HuH-7.5 (cell line): Measurements from ENCODE around the gene RBM46.

Experiments used
- DNase-seq: peaks from one replicate; pipeline ENCODE4 v3.0.0; 2011; ENCODE audit warnings: low spot score

Gene RBM46, protein sequence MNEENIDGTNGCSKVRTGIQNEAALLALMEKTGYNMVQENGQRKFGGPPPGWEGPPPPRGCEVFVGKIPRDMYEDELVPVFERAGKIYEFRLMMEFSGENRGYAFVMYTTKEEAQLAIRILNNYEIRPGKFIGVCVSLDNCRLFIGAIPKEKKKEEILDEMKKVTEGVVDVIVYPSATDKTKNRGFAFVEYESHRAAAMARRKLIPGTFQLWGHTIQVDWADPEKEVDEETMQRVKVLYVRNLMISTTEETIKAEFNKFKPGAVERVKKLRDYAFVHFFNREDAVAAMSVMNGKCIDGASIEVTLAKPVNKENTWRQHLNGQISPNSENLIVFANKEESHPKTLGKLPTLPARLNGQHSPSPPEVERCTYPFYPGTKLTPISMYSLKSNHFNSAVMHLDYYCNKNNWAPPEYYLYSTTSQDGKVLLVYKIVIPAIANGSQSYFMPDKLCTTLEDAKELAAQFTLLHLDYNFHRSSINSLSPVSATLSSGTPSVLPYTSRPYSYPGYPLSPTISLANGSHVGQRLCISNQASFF

DNA sequence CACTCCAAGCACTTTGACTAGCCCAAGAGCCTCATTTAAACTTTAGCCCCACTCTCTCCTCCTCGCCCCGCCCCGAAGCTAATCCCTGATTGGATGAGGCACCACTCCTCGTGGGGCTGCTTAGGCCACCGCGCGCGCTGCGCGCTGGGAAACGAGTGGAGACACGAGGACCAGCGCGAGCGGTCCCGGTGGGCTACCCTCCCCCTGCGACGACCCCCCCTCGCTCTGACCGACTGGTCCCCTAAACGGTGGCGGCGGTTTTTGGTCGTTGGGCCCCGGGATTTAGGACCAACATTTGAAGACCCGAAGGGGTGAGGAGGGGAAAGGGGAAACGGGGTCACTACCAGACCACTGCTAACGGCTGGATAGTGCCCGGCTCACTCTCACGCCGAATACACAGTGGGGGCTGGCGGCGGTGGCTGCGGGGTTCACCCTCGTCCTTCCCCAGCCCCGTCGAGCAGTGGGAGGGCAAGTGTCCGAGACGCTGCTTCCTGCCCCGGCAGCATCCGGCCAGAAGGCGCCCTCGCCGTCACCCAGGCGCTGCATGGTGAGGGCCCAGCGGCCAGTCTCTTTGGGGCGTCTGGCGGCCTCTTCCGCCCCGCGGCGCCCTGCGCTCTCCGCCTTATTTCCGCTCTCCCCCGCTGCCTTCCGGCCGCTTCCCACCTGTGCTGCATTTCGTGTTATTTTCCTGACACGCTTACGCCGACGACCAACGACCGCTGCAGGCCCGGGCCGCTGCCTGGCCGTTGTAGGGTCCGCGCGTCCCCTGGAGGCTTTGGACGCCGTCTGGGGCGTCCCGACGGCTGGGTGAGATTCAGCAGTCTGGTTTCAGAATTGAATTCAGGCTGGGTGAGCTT is at the start of gene RBM46:
TSS of gene RBM46 (plus strand) at position 147 of the 857 bp plus-strand sequence. CDS start 15,481 bp downstream, outside the sequence.
- no peak for DNase-seq

DNA sequence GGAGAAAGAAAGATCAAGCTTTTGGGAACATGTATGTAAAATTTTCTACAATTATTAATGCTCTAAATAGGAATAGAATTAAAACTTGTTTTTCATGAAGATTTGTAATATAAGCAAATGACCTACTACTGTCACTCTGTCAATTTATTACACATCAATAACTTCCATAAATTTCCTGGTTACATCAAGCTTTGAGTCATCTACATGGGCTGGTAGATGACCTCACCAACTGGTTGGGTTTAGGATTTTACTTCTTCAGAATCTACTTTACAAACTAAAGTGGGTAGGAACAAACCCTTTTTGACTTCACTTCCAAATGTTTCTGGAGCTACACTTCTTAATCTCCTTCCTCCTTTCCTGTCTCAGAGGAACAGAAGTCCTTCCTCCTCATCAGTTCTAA is 49.3 kb upstream of the RBM46 start:
- no peak for DNase-seq

DNA sequence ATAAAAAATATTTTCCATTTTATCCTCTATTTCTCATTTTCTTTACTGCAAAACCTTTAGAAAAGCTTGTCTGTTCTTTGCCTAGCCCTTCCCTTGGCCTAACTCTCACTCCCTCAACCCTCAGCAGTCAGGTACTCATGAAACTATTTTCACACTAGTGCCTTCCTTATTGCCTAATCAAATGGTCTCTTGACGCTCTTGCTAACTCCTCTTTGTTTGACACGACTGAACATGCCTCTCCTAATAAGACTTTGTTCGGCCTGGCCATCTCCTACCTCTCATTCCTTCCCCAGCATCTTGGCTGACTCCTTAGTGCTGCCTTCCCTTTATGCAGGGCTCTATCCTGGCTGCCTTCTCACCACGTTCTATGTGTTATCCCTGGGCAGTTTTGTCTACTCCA is 48.4 kb upstream of the RBM46 start:
- no peak for DNase-seq

DNA sequence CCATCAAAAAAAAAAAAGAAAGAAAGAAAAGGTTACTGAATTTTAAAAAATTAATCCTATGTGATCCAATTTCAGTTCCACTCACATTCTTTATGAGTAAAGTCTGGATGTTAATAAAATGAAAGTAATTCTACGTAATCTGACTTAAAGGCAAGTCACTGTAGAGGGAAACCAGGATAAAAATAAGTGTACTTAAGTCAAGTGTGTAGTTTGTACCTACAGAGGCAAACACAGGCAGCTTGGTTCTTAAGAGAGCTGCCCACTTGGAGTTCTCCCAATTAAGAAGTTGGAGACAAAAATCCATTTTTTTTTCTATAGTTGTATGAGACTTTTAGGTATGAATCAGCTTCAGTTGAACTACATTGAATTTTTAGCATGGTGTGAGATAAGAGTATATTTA is 44.3 kb upstream of the RBM46 start:
- DNase-seq, result no peak

DNA sequence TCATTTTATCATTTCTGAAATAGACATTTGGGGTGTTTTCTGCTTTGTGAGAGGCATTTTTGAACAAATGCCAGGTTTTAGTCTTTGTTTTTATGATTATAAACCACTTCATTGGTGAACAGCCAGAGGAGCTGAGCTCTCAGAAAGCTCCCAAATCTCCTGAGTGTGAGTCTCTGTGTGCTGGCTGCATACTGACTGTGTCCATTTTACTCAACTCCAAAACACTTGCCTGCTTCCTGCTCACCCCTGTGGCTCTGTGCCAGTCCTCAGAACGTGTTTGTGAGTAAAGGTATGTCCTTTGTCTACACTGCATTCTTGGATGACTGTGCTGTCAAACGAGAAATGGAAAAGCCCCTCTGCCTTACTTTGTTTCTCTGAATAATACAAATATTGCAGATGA is 42.6 kb upstream of the RBM46 start:
- no peak for DNase-seq

DNA sequence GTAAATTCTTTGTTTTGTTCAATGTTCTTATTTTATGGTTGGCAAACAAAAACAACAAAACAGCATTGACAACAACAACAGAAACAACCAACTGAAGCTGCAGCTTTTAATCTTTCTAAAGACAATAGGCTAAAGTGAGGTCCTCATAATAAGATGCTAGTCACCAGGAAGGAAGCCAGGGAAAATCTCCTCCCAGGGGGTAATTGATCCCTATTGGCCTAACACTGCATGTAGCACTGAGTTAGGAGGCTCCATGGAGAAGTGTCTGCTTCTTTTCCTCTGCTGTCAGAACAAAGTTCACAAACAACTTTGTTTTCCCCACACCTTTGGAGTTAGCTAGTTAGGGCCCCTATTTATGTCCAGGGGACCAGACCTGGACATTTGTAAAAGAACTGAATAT is 42.0 kb upstream of the RBM46 start:
- DNase-seq, result no peak

DNA sequence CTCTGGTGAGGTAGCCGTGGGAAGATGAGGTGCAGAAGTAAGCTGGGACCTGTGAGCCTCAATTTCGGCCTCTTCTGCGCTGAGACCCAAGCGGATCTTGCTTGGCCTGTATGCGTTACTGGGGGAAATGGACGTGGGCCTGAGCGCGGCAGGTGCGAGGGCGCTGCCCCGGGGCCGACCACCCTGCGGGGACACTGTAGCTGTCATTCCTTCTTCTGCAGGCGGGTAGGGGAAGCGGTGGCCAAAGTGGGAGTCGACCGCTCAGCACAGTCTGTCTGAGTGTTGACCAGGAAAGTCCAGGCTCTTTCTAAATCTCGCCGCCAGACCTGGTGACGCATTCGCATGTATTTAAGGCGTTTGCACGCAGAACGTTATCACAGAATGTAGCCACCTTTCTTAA is 40.6 kb upstream of the RBM46 start:
- no peak for DNase-seq

DNA sequence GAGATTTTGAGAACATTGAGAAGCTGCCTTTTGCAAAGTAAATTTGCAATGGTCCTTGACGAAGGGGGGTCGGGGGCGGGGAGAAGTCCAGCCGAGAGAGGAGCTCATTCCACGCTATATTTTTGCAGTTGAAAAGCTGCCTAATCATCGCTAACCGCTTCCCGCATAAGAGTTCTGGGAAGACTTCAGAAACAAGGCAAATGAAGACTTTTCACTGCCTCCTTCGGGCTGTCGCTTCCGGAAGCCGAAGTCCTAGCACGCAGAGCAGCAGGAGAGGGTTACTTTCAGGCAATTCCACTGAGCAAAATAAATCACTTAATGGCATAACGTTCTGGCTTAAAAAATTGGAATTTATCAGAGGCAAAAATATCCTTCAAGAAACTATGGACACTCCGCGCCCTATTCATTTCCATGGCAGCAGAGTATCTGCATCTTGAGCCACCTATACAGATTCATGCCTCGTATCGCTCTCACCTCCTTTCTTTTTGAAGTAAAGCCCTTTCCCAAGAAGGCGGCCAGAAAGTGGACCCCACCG is 39.9 kb upstream of the RBM46 start:
- DNase-seq, result no peak

DNA sequence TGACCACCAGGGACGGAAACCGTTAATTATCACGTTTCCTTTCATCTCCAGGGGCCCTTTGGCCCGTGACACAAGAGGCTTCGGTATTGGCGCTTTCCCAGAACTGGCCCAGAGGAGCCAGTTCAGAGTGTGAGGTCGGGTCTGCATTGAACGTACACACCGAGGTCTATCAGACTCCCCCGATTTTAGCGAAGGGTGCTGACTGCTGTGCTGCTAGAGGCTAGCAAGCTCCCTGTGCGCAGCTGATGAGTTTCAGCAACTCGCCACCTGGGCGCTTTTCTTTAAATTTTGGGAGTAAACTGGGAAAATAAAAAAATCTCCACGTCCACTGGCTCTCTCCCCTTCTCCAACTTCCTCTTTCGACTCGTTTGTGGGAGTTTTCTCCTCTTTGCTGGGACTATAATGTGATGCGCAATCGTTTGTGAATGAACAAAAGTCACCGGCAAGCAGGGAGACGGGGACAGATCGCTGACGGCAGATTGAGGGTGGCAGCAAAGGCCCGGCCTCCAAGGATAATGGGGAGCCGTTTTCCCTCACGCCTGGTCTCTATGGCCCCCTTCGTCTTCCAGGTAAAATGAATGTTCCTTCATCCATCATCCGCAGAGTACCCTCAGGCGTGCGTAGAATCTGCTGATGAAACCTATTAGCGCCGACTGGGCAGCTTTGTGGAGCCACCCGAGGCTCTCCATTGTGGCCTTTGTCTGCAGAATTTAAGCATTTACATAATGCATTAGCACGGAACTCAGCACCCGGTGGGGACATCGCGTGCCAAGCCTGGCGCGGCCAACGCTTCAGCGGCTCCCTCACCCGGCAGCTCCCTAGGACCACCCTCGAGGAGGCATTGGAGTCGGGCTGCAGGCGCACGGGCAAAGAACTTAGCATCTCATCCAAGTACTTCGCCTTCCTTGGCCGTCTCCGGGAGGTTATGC is 38.9 kb upstream of the RBM46 start:
- no peak for DNase-seq

DNA sequence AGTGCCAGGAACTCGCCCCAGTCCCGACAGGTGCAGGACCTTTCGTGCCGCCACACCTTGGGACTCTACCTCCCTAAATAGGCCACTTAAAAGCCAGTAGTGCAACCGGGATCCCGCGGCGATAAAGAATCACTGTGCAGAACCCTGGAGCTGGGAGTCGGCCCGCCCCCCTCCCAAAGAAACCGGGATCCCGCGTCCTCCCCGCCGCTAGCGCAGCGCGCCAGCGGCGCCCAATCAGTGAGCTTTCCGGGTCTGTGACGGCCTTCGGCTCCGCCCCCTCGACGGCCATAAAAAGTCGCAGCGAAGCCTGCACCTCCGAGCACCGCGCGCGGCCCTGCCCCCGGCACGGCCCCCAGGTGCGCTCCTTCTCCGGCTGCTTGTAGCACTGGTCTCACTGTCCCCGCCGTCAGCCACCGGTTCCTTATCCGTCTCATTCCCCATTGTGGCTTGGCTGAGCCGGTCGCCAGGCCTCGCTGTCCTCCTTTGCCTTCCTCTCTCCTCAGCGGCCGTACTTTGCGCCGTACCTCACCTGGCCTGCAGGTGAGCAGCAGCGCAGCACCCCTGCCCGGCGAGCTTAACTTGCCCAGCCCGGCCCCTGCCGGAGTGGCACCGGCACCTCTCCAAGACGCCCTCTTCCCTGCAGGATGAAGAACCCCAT is 37.3 kb upstream of the RBM46 start, which contains the start of gene LRAT:
TSS of gene LRAT (plus strand) at position 318 of the 658 bp plus-strand sequence. CDS start at position 645, 327 bp downstream.
- DNase-seq, result no peak

DNA sequence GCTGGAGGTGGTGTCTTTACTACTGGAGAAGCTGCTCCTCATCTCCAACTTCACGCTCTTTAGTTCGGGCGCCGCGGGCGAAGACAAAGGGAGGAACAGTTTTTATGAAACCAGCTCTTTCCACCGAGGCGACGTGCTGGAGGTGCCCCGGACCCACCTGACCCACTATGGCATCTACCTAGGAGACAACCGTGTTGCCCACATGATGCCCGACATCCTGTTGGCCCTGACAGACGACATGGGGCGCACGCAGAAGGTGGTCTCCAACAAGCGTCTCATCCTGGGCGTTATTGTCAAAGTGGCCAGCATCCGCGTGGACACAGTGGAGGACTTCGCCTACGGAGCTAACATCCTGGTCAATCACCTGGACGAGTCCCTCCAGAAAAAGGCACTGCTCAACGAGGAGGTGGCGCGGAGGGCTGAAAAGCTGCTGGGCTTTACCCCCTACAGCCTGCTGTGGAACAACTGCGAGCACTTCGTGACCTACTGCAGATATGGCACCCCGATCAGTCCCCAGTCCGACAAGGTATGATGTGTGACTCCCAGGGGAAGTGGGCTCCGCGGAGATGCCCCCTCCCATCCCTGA is 36.6 kb upstream of the RBM46 start:
- DNase-seq, result no peak

DNA sequence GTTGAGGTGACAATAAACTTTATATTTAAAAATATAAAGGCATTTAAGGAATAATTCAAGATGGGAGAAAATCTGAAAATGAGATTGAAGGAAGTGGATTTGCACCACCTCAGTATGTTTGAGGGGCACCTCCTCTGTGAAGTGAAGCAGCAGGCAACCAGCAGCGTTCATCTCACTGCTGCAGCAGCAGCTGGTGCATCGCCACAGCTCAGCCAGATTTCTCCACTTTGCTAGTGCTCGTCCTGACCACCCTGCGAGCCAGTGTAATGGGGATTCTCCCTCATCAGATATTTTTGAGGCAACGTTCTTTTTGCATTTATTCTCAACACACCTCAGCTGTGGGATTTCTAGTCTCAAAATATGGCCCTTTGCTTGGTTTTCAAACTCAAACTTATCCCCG is 23.4 kb upstream of the RBM46 start:
- DNase-seq, result no peak

DNA sequence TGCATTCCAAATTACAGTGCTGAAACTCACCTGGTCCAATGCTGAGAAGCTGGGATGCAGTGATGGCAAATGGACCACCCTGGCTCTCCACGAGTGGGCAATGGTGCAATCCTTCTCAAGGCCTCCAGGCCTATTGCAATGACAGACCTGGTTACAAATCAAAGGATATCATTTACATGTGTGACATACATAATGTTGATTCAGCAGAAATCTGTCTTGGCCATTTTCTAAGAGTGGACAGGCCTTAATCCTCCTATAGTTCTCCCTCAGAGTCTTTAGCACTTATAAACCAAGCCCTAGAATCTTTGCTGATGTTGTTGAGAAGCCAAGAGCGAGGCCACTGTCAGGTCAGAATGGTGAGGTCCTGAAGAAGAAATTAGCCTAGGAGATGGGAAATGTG is 20.2 kb upstream of the RBM46 start:
- no peak for DNase-seq

DNA sequence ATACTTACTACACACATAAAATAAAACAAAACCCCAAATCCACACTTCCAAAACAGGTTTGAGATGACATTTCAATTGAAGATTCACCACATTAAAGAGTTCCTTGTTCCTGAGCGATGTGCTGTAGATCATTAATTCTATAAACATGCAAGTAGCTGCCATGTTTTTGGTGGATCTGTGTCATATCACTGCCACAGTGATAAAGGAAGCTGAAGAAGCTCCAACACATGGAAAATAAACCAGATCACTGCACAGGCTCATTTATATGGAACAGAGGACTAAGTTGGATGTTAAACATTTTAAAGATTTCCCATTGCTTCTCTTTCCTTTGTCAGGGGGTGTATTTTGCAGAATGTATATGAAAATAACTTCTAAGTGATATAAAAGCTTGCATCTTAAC is 2.8 kb upstream of the RBM46 start:
- no peak for DNase-seq

DNA sequence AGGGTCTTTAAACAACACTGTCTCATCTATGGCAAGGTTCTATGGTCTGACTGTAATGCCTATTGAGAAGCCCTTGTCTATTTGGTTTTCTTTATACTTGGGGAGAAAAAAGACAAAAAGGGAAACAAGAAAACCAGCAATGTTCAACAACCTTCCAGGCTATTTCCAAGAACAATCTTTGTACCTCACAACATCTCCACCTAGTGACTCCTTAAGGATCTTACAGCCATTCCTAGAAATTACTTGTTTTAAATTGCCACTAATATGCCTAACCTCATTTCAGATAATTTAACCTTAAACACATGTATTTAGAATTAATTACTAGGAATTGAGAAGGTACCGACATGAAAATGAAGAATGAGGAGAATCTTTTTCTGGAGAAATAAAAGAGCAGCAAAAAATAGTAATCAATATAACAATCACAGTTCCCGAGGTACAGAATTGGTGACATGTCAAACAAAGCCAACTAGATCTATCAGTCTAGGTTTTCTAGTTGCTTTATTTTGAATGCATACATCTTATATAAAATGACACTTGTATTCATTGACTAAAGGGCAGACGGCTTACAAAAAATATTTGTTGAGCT is 1.6 kb upstream of the RBM46 start:
- no peak for DNase-seq

DNA sequence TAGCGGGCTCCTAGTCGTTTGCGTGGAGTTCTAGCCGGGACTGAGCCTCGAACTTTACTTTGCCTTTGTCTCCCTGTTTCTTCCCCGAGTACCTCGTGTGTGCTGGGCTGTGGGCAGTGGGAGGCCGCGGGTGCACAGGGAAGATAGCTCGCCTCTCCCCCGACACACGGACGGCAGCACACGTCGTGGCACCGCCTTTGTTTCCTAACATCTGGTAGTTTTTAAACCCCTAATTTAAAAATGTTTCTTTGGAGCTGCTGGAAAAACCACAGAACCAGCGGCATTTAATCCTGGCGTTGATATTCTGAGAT is 866 bp downstream of the RBM46 start:
- no peak for DNase-seq

DNA sequence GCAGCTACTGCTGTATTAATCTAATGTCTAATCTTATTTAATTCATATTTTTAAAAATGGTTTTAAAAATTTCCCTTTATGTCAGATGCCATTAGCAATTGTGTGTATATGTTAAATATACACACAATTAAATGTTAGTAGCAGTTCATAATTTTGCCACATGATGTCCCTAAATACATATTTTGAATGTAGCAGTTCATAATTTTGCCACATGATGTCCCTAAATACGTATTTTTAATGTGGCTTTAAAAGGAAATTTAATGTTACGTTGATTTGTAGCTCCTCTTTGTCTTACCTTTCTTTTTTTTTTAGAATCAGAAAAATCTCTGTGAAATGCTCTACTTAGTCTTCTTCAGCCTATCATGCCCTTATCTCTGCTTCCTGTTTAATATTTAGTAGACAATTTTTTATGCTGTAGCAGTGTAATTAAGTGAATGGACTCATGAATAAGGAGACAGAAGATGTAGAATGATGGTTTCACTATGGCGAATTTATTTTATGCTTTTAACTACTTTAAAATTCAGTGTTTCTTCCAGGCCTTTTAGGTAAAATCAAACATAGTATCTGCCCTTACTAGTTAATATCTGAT is 26.1 kb downstream of the RBM46 start:
- DNase-seq, result no peak

DNA sequence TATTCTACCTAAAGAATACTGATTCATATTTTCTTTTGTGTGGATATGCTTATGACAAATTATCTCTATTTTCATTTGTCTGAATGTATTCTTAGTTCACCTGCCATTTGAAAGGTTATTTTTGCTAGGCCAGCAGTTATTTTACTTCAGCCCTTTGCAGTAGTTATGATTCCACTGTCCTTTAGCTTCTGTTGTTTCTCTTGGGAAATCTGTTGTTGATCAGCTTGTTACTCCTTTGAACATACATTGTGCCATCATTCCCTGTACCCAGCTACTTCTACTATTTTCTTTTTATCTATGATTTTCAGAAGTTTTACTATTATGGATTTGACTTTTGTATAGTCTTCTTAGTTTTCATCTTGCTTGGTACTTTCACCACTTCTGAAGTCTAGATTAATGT is 37.2 kb downstream of the RBM46 start:
- no peak for DNase-seq

DNA sequence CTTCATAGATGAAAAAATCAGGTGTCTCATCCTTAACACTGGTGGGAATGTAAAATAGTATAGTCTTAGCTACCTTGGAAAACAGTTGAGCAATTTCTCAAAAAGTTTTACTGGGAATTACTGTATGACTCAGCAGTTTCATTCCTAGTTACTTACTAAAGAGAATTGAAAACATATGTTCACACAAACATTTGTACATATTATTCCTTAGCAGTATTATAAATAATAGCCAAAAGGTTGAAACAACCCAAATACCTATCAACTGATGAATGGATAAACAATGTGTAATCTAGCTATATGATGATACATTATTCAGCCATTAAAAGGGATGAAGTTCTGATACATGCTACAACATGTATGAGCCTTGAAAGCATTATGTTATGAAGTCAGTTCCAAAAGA is 41.7 kb downstream of the RBM46 start:
- no peak for DNase-seq

DNA sequence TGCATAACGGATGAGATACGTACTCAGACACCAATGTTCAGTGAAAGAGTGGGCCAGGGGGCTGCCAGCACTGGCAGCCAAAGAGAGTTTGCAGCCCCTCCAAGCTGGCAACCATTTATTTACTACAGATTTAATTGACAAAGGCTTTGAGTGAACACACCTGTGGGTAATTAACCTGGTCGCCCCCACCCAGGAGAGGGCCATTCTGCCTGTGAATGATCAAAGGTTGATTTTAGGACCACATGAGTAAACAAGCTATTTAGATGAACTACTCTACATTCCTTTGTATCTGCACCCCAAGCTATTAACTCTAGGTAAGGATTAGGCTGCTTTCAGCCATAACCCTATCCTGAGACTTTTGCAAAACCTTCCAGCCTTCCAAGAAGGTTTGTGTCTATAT is 55.0 kb downstream of the RBM46 start:
- no peak for DNase-seq
